ENCODE data around the gene TMEM128. TPM values are rescaled to one million over a fixed set of nuclear protein-coding genes. Genes with fewer than 3 reads are reported as not detected.

Gene TMEM128
- total RNA-seq, 1 experiment from 2014 or later, result 21.5 TPM

DNA sequence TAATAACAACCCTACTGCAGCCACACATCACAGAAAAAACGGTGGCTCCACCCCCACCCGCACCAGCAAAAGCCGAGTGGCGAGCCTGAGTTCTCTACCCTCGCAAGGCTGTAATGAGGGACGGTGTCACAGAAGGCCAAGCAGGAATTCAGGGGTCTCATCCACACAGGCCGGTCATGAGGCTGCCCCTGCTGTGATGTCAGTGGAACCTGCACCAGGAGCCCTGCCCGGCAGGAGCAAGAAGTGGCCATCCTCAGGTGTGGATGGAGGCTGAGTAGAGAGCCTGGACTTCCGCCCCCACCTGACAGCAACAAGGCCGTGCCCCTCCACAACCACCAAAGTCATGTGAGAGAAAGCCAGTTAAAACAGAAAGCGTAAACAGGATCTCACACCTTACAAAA lies 21.3 kb upstream of the TMEM128 start:
- H3K27ac Mint-ChIP-seq, result no peak overlapping the region
- H3K4me3 Mint-ChIP-seq, result no peak overlapping the region
- Histone ChIP-seq H2BK12ac (ENCODE audit: insufficient read length, low read depth, low read length) (no peak overlapping the region), H3K4me2 (ENCODE audit: insufficient read depth, insufficient read length, low read length) (no peak overlapping the region), H3K27ac (ENCODE audit: insufficient read length, low read depth, low read length) (no peak overlapping the region), H4K5ac (ENCODE audit: insufficient read length, low read depth, low read length) (no peak overlapping the region), H3K79me2 (ENCODE audit: insufficient read depth, low read length) (no peaks in the 10 kb centered on the region), H3K23me2 (ENCODE audit: insufficient read length, low read depth, low read length, poor library complexity, severe bottlenecking) (no peaks in the 10 kb centered on the region), H3K4ac (ENCODE audit: low read depth, low read length) (no peak overlapping the region), H3K23ac (ENCODE audit: insufficient read length, low read depth, low read length) (no peak overlapping the region), H3K27me3 (ENCODE audit: insufficient read depth, low read length) (no peaks in the 10 kb centered on the region), H2BK15ac (ENCODE audit: low read depth, low read length) (no peak overlapping the region), H2BK5ac (ENCODE audit: insufficient read length, low read length) (no peak overlapping the region), H3K9ac (ENCODE audit: extremely low read depth, insufficient read length, low read length) (no peak overlapping the region), H3K56ac (ENCODE audit: insufficient read length, low read depth, low read length) (no peak overlapping the region), H2AFZ (ENCODE audit: low read length) (no peak overlapping the region), H4K8ac (replicated peaks; ENCODE audit: insufficient read length, low read depth, low read length) (no peak overlapping the region), H4K20me1 (ENCODE audit: control insufficient read depth, insufficient read depth, insufficient read length) (no peaks in the 10 kb centered on the region), H3K9me3 (ENCODE audit: control insufficient read depth, low read depth, low read length) (no peaks in the 10 kb centered on the region), H3K18ac (ENCODE audit: insufficient read length, low read depth, low read length) (no peak overlapping the region), H2BK120ac (ENCODE audit: low read depth, low read length, poor library complexity, severe bottlenecking) (no peak overlapping the region), H4K91ac (ENCODE audit: insufficient read length, low read depth, low read length) (no peak overlapping the region), H3T11ph (ENCODE audit: low read length) (no peak overlapping the region), H2AK5ac (ENCODE audit: insufficient read length, low read length) (no peak overlapping the region), H3K79me1 (ENCODE audit: insufficient read depth, low read depth, low read length, poor library complexity, severe bottlenecking) (no peaks in the 10 kb centered on the region), H3K14ac (ENCODE audit: insufficient read depth, low read length) (no peak overlapping the region), H2BK20ac (ENCODE audit: low read depth, low read length, poor library complexity, severe bottlenecking) (no peak overlapping the region), H3K4me1 (ENCODE audit: insufficient read depth, low read length) (no peaks in the 10 kb centered on the region)
- no peak for DNase-seq
- H3K36me3 Mint-ChIP-seq (ENCODE audit: insufficient read depth in 1 of 3, low read depth in 3 of 3), result peaks cover 22 to 79% (median 42%) of the 10 kb centered on the region in 3 experiments; a peak in 6 of 7 replicates
- no peaks in the 10 kb centered on the region for H3K4me1 Mint-ChIP-seq
- no CpG with 5 or more reads among the region's 11 CpGs for WGBS (ENCODE audit: extremely low coverage, insufficient read length, low lambda C conversion rate)
- TF ChIP-seq, protein P1, sequence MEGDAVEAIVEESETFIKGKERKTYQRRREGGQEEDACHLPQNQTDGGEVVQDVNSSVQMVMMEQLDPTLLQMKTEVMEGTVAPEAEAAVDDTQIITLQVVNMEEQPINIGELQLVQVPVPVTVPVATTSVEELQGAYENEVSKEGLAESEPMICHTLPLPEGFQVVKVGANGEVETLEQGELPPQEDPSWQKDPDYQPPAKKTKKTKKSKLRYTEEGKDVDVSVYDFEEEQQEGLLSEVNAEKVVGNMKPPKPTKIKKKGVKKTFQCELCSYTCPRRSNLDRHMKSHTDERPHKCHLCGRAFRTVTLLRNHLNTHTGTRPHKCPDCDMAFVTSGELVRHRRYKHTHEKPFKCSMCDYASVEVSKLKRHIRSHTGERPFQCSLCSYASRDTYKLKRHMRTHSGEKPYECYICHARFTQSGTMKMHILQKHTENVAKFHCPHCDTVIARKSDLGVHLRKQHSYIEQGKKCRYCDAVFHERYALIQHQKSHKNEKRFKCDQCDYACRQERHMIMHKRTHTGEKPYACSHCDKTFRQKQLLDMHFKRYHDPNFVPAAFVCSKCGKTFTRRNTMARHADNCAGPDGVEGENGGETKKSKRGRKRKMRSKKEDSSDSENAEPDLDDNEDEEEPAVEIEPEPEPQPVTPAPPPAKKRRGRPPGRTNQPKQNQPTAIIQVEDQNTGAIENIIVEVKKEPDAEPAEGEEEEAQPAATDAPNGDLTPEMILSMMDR (conservative IDR thresholded peaks at IDR 0.05), result no peak
- peaks cover 0 to 2% of the 10 kb centered on the region in 2 experiments; a peak in 1 of 5 replicates for H3K9me3 Mint-ChIP-seq
- peaks cover 2% of the 10 kb centered on the region; the same call in 1 of the 2 replicates for H3K27me3 Mint-ChIP-seq (ENCODE audit: low read depth)
